Measurements from ENCODE around the gene ADH1A.
"Not testable (repeated sequence)": the region's sequence is repeated elsewhere in the genome, so short reads cannot be mapped to it uniquely, and the experiment has no call there.

The ADH1A gene

GRCh38 chr4:99290848-99291786, at the start of gene ADH1A:
ADH1A (minus strand) TSS chr4:99290985; CDS start chr4:99290914, 71 bp downstream.
- no peak for DNase-seq

DNA sequence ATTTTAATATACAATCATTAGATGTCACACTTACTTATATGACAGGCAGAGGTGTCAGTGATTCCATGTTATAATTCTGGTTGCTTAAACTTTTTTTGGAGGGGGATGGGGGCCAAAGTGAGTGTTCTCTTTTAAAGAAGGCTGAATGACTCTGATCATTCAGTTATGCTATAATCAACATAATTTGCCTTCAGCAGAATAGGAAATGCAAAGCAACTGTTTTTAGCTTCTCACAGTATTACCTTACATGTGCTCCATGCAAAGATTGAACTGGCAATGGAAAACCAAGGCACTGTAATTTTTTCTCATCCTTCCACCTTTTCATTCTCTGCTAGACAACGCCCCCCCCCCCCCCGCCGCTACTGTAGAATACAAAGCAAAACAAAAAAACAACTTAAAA, 48.4 kb upstream of the ADH1A start:
- no peak for DNase-seq

DNA sequence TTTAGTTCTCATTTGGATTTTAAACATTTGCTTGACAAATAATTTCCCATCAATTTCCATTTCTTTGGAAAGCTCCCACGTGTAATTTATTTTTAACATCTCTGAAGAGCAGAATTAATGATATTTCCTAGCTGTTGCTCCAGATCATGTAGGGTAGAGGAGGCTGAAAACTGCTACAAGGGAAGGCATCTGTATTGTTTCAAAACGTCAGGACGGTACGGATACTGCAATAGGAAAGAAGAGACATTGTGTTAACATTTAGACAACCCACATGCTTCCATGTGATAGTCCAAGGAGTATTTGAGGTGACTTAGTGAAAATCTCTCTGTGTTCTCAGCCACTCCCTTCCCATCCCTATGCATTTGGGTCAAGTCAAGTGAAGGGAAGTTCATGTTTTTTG, 45.8 kb upstream of the ADH1A start:
- no peak for DNase-seq

DNA sequence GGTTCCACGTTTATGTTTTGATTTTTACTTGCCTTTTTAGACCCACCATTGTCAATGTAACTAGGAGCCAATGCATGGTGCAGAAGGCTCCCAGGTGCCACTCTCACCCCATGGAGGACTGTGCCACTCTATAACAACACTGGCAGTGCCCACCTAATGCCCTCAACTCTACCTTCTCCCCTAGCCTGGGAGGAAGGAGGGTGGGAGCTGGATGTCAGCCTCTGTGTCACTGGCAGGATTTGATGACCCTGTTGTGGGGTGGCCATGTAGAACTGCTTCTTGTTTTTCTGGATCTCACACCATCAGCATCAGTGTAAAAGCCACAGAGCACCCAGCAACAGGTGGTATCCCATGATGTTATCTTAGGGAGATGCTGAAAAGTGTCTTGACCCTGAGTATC, 44.1 kb upstream of the ADH1A start:
- DNase-seq, result no peak

DNA sequence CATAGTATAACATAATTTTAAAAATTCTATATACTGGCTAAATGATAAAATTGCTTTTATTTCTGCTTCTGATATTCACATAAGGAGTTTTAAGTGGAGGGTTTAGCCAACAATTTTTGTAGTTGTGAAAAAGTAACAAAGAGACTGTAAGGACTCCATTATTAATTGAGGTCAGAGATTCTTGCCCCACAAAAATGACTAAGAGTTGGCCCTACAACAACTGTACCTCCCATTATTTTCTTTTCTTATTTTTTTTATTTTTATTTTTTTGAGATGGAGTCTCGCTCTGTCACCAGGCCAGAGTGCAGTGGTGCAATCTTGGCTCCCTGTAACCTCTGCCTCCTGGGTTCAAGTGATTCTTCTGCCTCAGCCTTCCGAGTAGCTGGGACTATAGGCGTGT, 39.9 kb upstream of the ADH1A start:
- no peak for DNase-seq

DNA sequence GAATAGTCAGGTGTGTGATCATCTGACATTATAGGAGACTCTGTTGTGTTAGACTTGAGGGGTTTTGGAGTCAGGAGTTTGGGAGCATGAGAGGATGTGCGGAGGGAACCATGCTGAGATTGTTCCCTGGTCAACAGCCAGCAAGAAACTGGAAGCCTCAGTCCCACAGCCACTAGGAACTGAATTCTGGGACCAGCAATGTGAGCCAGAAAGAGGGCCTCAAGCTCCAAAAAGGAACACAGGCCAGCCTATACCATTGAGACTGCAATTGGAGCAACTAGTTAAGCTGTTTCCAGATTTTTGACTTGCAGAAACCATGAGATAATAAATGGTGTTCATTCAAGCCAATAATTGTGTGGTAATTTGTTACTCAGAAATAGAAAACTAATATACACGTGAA, 39.1 kb upstream of the ADH1A start:
- no peak for DNase-seq

DNA sequence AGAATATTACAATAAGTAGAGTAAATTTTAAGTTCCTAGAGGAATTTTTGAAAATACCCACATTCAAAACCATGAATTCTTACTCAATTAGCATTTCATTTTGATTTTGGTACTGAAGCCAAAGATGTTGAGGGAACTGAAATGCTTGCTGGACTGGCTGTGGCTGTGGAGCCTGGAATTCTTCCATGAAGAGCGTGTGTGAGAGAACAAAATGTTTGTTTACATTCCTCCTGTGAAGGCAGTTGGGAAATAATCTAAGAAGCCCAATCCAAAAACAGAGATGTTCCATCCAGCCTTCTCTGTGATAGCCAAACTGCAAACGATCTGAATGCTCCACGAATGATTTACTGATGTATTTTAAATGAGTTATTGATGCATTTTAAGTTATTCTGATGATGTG, 34.2 kb upstream of the ADH1A start:
- DNase-seq, result no peak

GRCh38 chr4:99324361-99324760, 33.6 kb upstream of the ADH1A start:
- no peak for DNase-seq

GRCh38 chr4:99323756-99324155, 33.0 kb upstream of the ADH1A start:
- no peak for DNase-seq

- DNase-seq, result no peak
Measured at GRCh38 chr4:99321241-99322191, 30.7 kb upstream of the ADH1A start, which contains the start of gene ADH1B. ADH1B (minus strand) TSS chr4:99321401; CDS start chr4:99321331, 70 bp downstream.

DNA sequence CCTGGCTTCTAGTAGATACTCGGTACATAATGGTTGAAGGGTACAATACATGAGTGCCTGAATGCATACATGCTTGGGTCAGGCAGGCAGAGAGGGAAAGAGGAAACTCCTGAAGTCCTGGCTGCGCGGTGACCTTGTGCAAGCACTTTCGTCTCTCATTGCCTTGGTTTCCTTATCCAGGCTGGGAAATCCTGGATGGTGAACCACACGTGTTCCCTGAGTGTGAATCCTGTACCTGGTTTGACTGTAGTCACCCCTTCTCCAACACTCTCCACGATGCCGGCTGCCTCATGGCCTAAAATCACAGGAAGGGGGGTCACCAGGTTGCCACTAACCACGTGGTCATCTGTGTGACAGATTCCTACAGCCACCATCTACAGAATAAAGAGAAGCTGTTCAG, 27.0 kb upstream of the ADH1A start:
- DNase-seq, result not testable (repeated sequence)

DNA sequence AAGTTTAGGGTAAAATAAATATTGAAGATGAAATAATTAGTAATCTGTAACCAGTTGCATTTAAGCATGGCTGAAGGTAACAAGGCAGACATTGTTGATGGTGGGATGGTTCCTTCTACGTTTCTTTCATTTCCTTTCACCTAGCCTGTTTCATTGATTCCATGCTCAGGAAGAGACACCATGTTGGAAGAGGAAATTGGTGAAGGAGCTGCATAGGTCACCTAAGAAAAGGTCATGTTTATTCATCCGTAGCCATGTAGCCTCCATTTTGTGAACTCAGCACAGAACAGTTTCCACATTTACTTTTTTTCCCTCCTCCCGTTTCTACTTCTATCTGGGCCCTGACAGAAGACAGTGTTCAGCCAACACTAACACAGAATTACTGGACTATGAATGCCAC, 26.6 kb upstream of the ADH1A start:
- no peak for DNase-seq

DNA sequence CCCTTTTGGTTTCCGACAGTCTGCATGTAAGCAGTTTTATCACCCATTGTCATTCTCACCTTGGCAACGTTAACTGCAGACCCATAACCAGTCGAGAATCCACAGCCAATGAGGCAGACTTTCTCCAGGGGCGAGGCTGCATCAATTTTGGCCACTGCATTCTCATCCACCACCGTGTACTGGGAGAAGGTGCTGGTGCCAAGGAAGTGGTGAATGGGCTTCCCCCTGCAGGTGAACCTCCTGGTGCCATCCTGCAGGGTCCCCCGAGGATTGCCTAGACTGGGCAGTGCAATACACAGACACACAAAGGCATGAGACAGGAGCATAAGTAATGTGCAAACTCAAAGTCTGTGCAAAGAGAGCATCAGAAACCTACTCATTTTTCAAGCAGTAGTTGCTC, 25.1 kb upstream of the ADH1A start:
- DNase-seq, result no peak

GRCh38 chr4:99314211-99314610, 23.4 kb upstream of the ADH1A start:
- no peak for DNase-seq

DNA sequence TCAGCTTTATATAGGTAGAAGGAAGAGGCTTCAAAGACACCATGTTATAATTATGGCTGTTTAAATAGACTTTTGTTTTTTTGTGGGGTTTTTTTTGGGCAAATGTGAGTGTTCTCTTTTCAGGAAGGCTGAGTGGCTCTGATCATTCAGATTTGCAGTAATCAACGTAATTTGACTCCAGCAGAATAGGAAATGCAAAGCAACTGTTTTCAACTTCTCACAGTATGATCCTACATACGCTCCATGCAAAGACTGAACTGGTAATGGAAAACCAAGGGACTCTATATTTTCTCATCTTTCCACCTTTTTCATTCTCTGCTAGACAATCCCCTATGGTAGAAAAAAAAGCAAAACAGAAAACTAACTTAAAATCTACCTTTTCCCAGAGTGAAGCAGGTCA, 19.6 kb upstream of the ADH1A start:
- no peak for DNase-seq

GRCh38 chr4:99305638-99306400, 15.0 kb upstream of the ADH1A start:
- no peak for DNase-seq

DNA sequence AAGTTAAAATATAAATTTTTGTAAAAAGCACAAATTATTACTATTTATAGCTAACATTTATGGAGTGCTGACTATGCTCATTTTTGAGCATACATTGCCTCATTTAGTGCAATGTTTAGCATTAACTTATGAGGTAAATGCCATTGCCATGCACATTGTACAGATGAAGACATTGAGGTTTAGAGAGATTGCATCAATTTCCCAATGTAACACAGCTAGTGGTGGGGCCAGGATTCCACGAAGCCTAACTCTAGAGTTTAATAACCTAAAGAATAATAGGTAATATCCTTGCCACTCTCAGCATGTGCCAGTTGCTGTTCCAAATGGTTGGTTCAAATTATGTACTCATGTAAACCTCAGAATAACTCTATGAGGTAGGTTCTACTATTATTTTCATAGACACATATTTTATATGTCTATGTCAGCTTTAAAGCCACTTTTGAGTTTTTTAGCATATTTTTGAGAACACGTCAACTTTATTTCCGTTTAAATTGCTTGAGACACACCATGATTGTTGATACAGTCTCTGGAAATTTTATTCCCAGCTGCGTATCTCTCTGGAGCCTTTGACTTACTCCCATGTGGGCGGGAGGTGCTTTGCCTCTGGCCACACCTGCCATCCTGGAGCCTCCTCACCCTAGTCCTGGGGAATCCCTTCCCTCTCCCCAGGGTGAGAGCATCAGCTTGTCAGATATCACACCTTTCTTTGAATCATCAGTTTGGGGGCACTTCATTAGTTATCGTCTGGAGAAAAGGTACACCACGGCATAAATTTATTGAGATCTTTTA, 10.8 kb upstream of the ADH1A start:
- DNase-seq, result no peak

- DNase-seq, result no peak
Measured at GRCh38 chr4:99300934-99301333, 10.1 kb upstream of the ADH1A start.

- DNase-seq, result no peak
Measured at GRCh38 chr4:99293357-99293756, 2.6 kb upstream of the ADH1A start.

- DNase-seq, result no peak
Measured at GRCh38 chr4:99285387-99285786, 5.4 kb downstream of the ADH1A start.

DNA sequence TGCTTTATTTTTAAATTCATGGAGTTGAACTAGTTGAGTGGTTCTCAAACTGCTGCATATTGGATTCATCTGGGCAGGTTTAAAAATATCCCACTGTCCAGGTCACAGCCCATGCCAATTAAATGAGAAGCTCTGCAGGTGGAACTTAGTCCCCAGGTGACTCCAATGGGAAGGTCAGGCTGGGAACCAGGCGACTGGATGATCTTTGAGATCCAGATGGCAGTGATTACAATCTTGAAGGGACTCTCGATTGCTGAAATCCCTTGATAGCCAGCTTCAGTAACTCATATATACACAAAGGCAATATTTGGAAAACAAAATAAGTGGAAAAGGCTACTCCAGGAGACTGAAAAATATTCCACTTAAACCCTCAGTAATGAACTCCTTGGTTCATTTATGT, 8.1 kb downstream of the ADH1A start:
- no peak for DNase-seq

GRCh38 chr4:99281261-99281660, 9.5 kb downstream of the ADH1A start:
- no peak for DNase-seq
